ENCODE data around the gene TGM3.

DNA sequence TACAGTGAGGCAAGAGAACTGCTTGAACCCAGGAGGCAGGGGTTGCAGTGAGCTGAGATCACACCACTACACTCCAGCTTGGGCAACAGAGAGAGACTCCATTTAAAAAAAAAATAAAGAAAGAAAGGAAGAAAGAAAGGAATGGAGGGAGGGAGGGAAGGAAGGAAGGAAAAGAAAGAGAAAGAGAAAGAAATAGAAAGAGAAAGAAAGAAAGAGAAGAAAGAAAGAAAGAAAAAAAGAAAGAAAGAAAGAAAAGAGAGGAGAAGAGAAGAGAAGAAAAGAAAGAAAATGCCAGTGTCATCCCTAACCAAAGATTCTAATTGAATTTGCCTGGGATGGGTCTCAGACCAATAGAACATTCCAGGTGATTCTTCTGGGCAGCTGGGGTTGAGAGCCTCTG is 4.2 kb downstream of the TGM3 start:
- TF ChIP-seq, protein P1, sequence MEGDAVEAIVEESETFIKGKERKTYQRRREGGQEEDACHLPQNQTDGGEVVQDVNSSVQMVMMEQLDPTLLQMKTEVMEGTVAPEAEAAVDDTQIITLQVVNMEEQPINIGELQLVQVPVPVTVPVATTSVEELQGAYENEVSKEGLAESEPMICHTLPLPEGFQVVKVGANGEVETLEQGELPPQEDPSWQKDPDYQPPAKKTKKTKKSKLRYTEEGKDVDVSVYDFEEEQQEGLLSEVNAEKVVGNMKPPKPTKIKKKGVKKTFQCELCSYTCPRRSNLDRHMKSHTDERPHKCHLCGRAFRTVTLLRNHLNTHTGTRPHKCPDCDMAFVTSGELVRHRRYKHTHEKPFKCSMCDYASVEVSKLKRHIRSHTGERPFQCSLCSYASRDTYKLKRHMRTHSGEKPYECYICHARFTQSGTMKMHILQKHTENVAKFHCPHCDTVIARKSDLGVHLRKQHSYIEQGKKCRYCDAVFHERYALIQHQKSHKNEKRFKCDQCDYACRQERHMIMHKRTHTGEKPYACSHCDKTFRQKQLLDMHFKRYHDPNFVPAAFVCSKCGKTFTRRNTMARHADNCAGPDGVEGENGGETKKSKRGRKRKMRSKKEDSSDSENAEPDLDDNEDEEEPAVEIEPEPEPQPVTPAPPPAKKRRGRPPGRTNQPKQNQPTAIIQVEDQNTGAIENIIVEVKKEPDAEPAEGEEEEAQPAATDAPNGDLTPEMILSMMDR (IDR thresholded peaks at IDR 0.05): no peak
- TF ChIP-seq POLR2A (IDR thresholded peaks at IDR 0.05): no peak

Data from lower leg skin (tissue), 3 donors.